Heart left ventricle (tissue), 16 donors: Measurements from ENCODE around the gene SLC22A12. TPM values are rescaled to one million over a fixed set of nuclear protein-coding genes. Genes with fewer than 3 reads are reported as not detected.

Experiments used
- ATAC-seq, 4 donors: fragments of 200-7000 bp; cut with Tn5 transposase; one replicate each; pipeline ENCODE4 v1.9.1; 2020 to 2022; ENCODE audit warnings: moderate library complexity in 4 of 4, mild to moderate bottlenecking in 3 of 4, moderate number of reproducible peaks in 1 of 4
- DNase-seq, 5 donors: peaks; one replicate each; pipeline ENCODE4 v3.0.0-alpha.2; 2020
- H3K27ac ChIP-seq, 12 donors: fragments of 200-600 bp; sonication (generic) in 4 of 12; one replicate each; pipeline versions ENCODE4 v1.5.0 to v1.8.0; 2016 to 2022; ENCODE audit warnings: mild to moderate bottlenecking in 2 of 12
- H3K27me3 ChIP-seq, 9 donors: fragments of 200-600 bp; sonication (generic) in 2 of 9; one replicate each; pipeline versions ENCODE4 v1.5.1 to v1.8.0; 2016 to 2022; ENCODE audit warnings: mild to moderate bottlenecking in 3 of 9
- H3K36me3 ChIP-seq, 9 donors: fragments of 200-600 bp; sonication (generic) in 2 of 9; one replicate each; pipeline versions ENCODE4 v1.5.0 to v1.8.0; 2018 to 2022; ENCODE audit warnings: mild to moderate bottlenecking in 2 of 9
- H3K4me1 ChIP-seq, 12 donors: fragments of 200-600 bp; sonication (generic) in 4 of 12; one replicate each; pipeline versions ENCODE4 v1.5.0 to v1.8.0; 2016 to 2022; ENCODE audit warnings: mild to moderate bottlenecking in 3 of 12
- H3K4me3 ChIP-seq, 12 donors: fragments of 200-600 bp; sonication (generic) in 4 of 12; one replicate each; pipeline versions ENCODE4 v1.5.0 to v1.8.0; 2017 to 2022; ENCODE audit warnings: mild to moderate bottlenecking in 9 of 12, moderate library complexity in 4 of 12
- H3K9me3 ChIP-seq, 12 donors: fragments of 200-600 bp; sonication (generic) in 4 of 12; one replicate each; pipeline versions ENCODE4 v1.5.0 to v1.8.0; 2016 to 2022; ENCODE audit warnings: mild to moderate bottlenecking in 1 of 12
- POLR2A ChIP-seq, 2 donors: fragments of 450-650 bp; IDR thresholded peaks; one replicate each; pipeline ENCODE4 v1.6.1; 2017; ENCODE audit warnings: antibody characterized with exemption in 2 of 2, mild to moderate bottlenecking in 2 of 2, moderate library complexity in 2 of 2
- WGBS, 4 donors: extraction: QIAGEN DNeasy Blood & Tissue Kit in 2 of 4; methylation state at CpG; one replicate each; pipeline versions ENCODE4 v1.1.5 to v1.1.7; 2013 to 2018; 5-methylcytosine and 5-hydroxymethylcytosine counted together
- intact Hi-C, 10 donors: fragments of 100-400 bp; cut with DNase I; formaldehyde crosslinking; loops; one replicate each; pipeline versions ENCODE4 v1.11.1 to v1.14.2; 2022
- polyA plus RNA-seq, 2 donors: library from polyadenylated mRNA; stranded (reverse); fragments of 200-250 nt; gene quantifications; one replicate each; pipeline ENCODE4 v1.2.3, GENCODE V29; 2013
- total RNA-seq, 9 donors: library from RNA; depleted of rRNA in 2 of 9; stranded (reverse); fragments of >200 nt in 2 of 9; fragmentation: NEBNext Ultra II Directional in 3 of 9; extraction: Animal tissue kit (Norgen Biotek cat#: 25700) in 3 of 9; gene quantifications; one replicate each; pipeline versions ENCODE4 v1.1.0 to v1.2.4, GENCODE V29; 2016 to 2023
- TF ChIP-seq, protein P1 (sequence below), 12 donors: fragments of 200-600 bp; sonication (generic) in 4 of 12; IDR thresholded peaks; one replicate each; pipeline versions ENCODE4 v1.5.0 to v1.8.0; 2018 to 2022; ENCODE audit warnings: antibody characterized with exemption in 12 of 12, mild to moderate bottlenecking in 5 of 12
- donor health status: ischemic (EF 13 %, LVEDD 7.1; RV severe dilation, severe dysfunction).
- donor health status: healthy with polysubstance abuse.
- donor health status: DM: no; HTN: yes; CAD: no.
- donor health status: DM: no; HTN: no; CAD: no.
- donor health status: ischemic (EF 25% LVEDD 6.9; RV normal size, moderate dysfunction).
- donor health status: ischemic (EF 25% LVEDD 5.7; RV mildly dilated, moderate dysfunction).
- donor health status: healthy.
- donor health status: DM: yes; HTN: yes; CAD: no.
- donor health status: ischemic (EF 35%, LVEDD 5.7; RV mildly dilated, moderate dysfunction).
- donor health status: nonischemic (EF 11% LVEDD 7.7; RV severe dilation, severe dysfunction).
- donor health status: DM: yes; HTN: yes; CAD: no.
- donor health status: PGD.
- donor health status: ischemic (EF 29% LVEDD 5.4; RV normal size, mild dysfunction).
- donor health status: nonischemic (EF 23%, LVEDD 6.1; RV moderate dilation, normal function).

The SLC22A12 gene
- total and polyA plus RNA-seq, 11 donors, result not detected

DNA sequence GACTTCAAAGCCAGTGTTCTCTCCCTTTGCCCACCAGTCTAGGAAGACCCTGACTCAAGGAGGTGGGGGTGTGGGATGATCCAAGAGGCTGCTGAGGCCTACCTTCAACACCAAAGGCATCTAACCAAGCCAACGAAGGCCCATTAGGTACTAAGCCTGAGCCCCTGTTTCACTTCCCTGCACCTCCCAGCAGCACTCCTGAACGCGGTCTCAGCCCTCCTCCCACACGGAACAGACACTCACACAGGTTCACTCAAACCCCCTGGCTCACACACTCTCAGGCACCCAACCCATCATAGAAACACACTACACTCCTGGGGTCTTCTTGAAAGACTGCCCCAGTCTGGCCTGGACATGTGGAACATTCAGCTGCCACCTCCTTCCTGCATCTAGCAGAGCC is 40.7 kb downstream of the SLC22A12 start:
- H3K36me3 ChIP-seq, result peaks cover 0 to 3% (median 0%) of the 10 kb centered on the region in 9 donors
- TF ChIP-seq, protein P1, sequence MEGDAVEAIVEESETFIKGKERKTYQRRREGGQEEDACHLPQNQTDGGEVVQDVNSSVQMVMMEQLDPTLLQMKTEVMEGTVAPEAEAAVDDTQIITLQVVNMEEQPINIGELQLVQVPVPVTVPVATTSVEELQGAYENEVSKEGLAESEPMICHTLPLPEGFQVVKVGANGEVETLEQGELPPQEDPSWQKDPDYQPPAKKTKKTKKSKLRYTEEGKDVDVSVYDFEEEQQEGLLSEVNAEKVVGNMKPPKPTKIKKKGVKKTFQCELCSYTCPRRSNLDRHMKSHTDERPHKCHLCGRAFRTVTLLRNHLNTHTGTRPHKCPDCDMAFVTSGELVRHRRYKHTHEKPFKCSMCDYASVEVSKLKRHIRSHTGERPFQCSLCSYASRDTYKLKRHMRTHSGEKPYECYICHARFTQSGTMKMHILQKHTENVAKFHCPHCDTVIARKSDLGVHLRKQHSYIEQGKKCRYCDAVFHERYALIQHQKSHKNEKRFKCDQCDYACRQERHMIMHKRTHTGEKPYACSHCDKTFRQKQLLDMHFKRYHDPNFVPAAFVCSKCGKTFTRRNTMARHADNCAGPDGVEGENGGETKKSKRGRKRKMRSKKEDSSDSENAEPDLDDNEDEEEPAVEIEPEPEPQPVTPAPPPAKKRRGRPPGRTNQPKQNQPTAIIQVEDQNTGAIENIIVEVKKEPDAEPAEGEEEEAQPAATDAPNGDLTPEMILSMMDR (IDR thresholded peaks at IDR 0.05), result no peak
- no peak for TF ChIP-seq POLR2A (IDR thresholded peaks at IDR 0.05)
- no peak overlapping the region for H3K27ac ChIP-seq
- WGBS, 4 donors, result 84 to 100% (median 89%) methylated on average over 4 of the region's 4 CpGs
- ATAC-seq (no peak), DNase-seq (no peak)
- intact Hi-C loops, result no loop called here
- no peaks in the 10 kb centered on the region for H3K9me3 ChIP-seq
- H3K4me3 ChIP-seq, result no peak overlapping the region
- H3K4me1 ChIP-seq, result peaks cover 0 to 5% (median 0%) of the 10 kb centered on the region in 12 donors
- H3K27me3 ChIP-seq, result peaks cover 0 to 21% (median 4%) of the 10 kb centered on the region in 9 donors

DNA sequence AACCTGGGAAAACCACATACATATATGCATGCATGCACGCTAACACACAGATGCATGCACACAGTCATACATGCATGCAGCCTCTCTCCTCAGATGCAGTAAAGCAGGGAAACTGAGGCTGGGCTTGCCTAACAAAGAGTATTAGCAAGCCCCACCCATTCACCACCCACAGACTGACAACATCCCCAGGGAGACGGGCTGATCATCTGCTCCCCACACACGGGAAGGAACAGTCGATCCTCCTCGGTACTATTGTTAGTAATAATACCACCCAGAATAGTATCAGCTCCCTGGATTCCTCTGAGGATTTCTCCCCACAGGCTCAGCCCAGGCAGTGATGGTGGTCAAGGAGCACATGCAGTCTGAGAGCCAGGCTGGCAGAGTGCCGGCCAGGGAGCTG is 41.2 kb downstream of the SLC22A12 start:
- H3K4me3 ChIP-seq, result no peak overlapping the region
- H3K4me1 ChIP-seq, result peaks cover 0 to 5% (median 0%) of the 10 kb centered on the region in 12 donors
- WGBS, 4 donors, result 52 to 71% (median 62%) methylated on average over 6 of the region's 6 CpGs
- H3K27ac ChIP-seq, result no peak overlapping the region
- H3K36me3 ChIP-seq, result peaks cover 0 to 3% (median 0%) of the 10 kb centered on the region in 9 donors
- no peak for TF ChIP-seq POLR2A (IDR thresholded peaks at IDR 0.05)
- TF ChIP-seq, protein P1 (IDR thresholded peaks at IDR 0.05), result no peak
- no peaks in the 10 kb centered on the region for H3K9me3 ChIP-seq
- DNase-seq, result no peak
- intact Hi-C loops, result no loop called here
- peaks cover 0 to 25% (median 4%) of the 10 kb centered on the region in 9 donors for H3K27me3 ChIP-seq
- ATAC-seq, result no peak

DNA sequence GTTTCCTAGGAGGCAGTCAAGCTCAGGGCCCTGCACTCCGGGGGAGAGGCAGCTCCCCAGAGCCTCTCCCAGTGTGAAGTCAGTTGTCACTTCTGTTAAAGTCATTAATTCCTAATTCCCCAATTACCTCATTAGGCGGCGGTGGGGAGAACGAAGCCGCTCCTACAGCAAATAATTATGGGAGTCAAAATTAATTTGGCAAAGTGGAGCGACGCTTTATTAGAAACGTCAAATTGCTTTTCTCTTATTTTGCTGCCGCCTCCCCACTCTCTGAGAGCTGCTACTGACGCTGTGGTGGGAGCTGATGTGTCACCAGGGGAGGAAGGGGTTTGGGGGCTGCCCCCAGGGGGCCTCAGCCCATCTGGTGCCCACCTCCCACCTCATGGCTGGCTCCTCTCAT is 41.6 kb downstream of the SLC22A12 start:
- no peak overlapping the region for H3K27ac ChIP-seq
- H3K9me3 ChIP-seq, result no peaks in the 10 kb centered on the region
- ATAC-seq (no peak), DNase-seq (no peak)
- no peak overlapping the region for H3K4me3 ChIP-seq
- H3K36me3 ChIP-seq, result peaks cover 0 to 3% (median 0%) of the 10 kb centered on the region in 9 donors
- intact Hi-C loops, result no loop called here
- 66 to 79% (median 75%) methylated on average over 10 of the region's 10 CpGs for WGBS, 4 donors
- H3K4me1 ChIP-seq, result peaks cover 0 to 5% (median 0%) of the 10 kb centered on the region in 12 donors
- no peak for TF ChIP-seq POLR2A (IDR thresholded peaks at IDR 0.05)
- TF ChIP-seq, protein P1 (IDR thresholded peaks at IDR 0.05), result no peak
- peaks cover 0 to 28% (median 4%) of the 10 kb centered on the region in 9 donors for H3K27me3 ChIP-seq

DNA sequence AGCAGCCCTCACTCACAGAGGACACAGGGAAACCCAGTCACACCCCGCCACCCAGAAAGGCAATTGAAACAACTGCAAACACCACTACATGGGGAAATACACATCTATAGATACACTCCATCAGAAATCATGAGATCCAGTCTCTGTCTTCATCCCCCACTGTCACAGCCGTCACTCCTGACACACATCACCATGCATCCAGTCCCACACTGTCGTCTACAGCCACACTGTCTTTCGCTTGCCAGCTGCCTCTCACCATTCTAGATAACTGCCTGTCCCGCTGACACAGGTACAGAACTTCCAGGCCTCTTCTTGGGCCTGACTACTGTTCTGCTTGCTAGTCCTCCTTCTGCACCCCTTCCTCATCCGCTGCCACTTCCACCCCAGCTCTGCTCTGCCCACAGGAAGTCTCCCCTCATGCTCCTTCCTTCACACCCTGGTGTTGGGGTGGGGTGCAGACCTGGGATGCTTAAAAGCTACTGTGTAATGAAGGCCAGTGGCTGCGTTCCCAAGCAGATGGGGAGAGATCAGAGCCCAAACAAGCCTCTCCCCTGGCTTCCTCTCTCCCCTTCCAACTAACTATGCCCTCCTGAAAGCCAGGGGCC is 42.6 kb downstream of the SLC22A12 start:
- peaks cover 0 to 3% (median 0%) of the 10 kb centered on the region in 9 donors for H3K36me3 ChIP-seq
- 73 to 82% (median 76%) methylated on average over 7 of the region's 7 CpGs for WGBS, 4 donors
- no peak for ATAC-seq
- intact Hi-C loops, result no loop called here
- H3K27ac ChIP-seq, result no peak overlapping the region
- no peak overlapping the region for H3K4me3 ChIP-seq
- TF ChIP-seq, protein P1 (IDR thresholded peaks at IDR 0.05), result no peak
- TF ChIP-seq POLR2A (IDR thresholded peaks at IDR 0.05), result no peak
- no peak for DNase-seq
- H3K27me3 ChIP-seq, result peaks cover 0 to 36% (median 8%) of the 10 kb centered on the region in 9 donors
- no peaks in the 10 kb centered on the region for H3K9me3 ChIP-seq
- peaks cover 0 to 12% (median 0%) of the 10 kb centered on the region in 12 donors for H3K4me1 ChIP-seq
